ENCODE results near the gene ORAI3.

DNA sequence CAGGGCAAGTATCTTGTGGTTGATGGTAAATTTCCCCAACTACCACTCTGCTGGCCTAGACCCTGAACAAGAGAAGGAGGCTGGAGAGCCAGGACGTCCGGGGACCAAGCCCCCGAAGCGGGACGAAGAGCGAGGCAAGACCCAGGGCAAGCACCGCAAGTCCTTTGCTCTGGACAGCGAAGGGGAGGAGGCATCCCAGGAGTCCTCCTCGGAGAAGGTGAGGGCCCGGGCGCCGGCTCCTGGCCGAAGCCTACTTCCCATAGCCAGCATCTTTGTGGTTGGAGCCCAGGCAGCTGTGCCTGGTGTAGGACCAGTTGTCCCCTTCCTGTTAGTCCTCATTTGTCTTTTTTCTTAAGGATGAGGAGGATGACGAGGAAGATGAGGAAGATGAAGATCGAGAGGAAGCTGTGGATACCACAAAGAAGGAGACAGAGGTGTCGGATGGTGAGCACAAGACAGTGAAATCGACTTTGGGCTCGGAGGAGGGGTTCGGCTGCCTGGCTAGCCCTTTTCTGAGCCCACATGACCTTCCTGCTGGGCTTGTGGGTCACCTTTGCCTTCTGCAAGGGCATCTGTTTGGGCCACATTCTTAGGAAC is 20.5 kb downstream of the ORAI3 start:
- TF ChIP-seq, protein P1, sequence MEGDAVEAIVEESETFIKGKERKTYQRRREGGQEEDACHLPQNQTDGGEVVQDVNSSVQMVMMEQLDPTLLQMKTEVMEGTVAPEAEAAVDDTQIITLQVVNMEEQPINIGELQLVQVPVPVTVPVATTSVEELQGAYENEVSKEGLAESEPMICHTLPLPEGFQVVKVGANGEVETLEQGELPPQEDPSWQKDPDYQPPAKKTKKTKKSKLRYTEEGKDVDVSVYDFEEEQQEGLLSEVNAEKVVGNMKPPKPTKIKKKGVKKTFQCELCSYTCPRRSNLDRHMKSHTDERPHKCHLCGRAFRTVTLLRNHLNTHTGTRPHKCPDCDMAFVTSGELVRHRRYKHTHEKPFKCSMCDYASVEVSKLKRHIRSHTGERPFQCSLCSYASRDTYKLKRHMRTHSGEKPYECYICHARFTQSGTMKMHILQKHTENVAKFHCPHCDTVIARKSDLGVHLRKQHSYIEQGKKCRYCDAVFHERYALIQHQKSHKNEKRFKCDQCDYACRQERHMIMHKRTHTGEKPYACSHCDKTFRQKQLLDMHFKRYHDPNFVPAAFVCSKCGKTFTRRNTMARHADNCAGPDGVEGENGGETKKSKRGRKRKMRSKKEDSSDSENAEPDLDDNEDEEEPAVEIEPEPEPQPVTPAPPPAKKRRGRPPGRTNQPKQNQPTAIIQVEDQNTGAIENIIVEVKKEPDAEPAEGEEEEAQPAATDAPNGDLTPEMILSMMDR (IDR thresholded peaks at IDR 0.05) = no peak
- TF ChIP-seq POLR2A (IDR thresholded peaks at IDR 0.05) = no peak

Data from vagina (tissue), 2 donors.